Chondrocyte (in vitro differentiated cells): Measurements from ENCODE around the gene SEC14L3. TPM values are rescaled to one million over a fixed set of nuclear protein-coding genes. Genes with fewer than 3 reads are reported as not detected.

ENCODE experiments used
- DNase-seq: peaks from one replicate; pipeline ENCODE4 v3.0.0; 2021; ENCODE audit warnings: mixed read lengths, low spot score
- H3K27ac Mint-ChIP-seq: one replicate; pipeline ENCODE4 v1.8.0; 2021; ENCODE audit warnings: mild to moderate bottlenecking, moderate library complexity, mixed read lengths; ENCODE audit not compliant: unreplicated experiment
- H3K27me3 Mint-ChIP-seq: 2 replicates; pipeline ENCODE4 v1.8.0; 2021; ENCODE audit warnings: low read depth, mixed read lengths
- H3K36me3 Mint-ChIP-seq: 2 replicates; pipeline ENCODE4 v1.8.0; 2021; ENCODE audit warnings: low read depth, mixed read lengths
- H3K4me1 Mint-ChIP-seq: 2 replicates; pipeline ENCODE4 v1.8.0; 2021; ENCODE audit warnings: low read depth, mild to moderate bottlenecking, mixed read lengths
- H3K4me3 Mint-ChIP-seq: one replicate; pipeline ENCODE4 v1.8.0; 2021; ENCODE audit warnings: mild to moderate bottlenecking, moderate library complexity, mixed read lengths; ENCODE audit not compliant: unreplicated experiment
- H3K9me3 Mint-ChIP-seq: 2 replicates; pipeline ENCODE4 v1.8.0; 2021; ENCODE audit warnings: low read depth, mixed read lengths
- total RNA-seq: library from RNA; stranded (reverse); gene quantifications from 3 replicates; pipeline ENCODE4 v1.2.1, GENCODE V29; 2021
- TF ChIP-seq, protein P1 (sequence below): fragments of 200-600 bp; sonication (generic); IDR thresholded peaks from 2 replicates; pipeline ENCODE4 v1.5.0; 2021; ENCODE audit warnings: antibody characterized with exemption, mild to moderate bottlenecking, moderate library complexity

Gene SEC14L3
- total RNA-seq, 1 donor from 2014 or later, result not detected

DNA sequence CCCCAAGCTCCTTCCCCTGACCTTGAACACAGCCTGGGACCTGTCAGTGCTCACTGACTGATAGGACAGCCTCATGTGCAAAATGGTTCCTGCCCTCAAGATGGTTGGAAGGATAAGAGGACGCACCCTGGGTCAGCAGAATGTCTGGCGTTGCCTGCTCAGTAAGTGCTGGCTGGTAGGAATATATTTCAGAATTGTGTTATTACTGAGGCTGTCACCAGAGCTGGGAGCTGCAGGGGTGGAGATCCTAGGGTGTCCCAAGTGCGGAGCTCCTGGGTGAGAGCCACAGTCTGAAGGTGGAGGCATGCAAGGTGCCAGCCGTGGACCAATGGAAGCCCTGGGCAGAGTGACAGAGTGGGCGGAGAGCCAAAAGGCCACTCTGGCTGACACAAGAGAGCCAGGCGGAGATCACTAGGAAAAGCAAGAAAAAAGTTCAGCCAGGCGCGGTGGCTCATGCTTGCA, 34.7 kb upstream of the SEC14L3 start:
- H3K27me3 Mint-ChIP-seq, result peaks cover 3% of the 10 kb centered on the region
- H3K36me3 Mint-ChIP-seq, result no peaks in the 10 kb centered on the region
- H3K27ac Mint-ChIP-seq, result no peak overlapping the region
- no peaks in the 10 kb centered on the region for H3K9me3 Mint-ChIP-seq
- H3K4me3 Mint-ChIP-seq, result no peak overlapping the region
- no peaks in the 10 kb centered on the region for H3K4me1 Mint-ChIP-seq
- TF ChIP-seq, protein P1, sequence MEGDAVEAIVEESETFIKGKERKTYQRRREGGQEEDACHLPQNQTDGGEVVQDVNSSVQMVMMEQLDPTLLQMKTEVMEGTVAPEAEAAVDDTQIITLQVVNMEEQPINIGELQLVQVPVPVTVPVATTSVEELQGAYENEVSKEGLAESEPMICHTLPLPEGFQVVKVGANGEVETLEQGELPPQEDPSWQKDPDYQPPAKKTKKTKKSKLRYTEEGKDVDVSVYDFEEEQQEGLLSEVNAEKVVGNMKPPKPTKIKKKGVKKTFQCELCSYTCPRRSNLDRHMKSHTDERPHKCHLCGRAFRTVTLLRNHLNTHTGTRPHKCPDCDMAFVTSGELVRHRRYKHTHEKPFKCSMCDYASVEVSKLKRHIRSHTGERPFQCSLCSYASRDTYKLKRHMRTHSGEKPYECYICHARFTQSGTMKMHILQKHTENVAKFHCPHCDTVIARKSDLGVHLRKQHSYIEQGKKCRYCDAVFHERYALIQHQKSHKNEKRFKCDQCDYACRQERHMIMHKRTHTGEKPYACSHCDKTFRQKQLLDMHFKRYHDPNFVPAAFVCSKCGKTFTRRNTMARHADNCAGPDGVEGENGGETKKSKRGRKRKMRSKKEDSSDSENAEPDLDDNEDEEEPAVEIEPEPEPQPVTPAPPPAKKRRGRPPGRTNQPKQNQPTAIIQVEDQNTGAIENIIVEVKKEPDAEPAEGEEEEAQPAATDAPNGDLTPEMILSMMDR, result no peak
- no peak for DNase-seq

DNA sequence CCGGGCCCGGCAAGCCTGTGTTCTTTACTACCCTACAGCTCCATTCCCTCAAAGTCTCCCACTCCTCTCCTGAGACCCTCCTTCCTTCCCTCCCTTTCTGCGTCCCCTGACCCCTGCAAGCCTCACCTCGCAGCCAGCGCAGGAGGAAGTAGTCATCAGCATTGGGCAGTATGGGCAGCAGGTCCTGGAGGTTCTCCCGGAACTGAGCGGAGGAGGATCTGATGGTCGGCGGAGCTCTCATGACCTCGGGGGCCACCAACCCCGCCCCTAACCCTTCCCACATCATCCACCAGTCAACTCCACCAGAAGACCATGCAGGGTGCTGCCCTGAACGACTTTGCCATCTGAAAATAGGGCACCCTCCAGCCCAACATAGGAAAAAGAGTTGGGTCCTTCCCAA, 31.7 kb upstream of the SEC14L3 start:
- H3K4me3 Mint-ChIP-seq, result no peak overlapping the region
- H3K27ac Mint-ChIP-seq, result no peak overlapping the region
- TF ChIP-seq, protein P1, result no peak
- no peaks in the 10 kb centered on the region for H3K4me1 Mint-ChIP-seq
- H3K36me3 Mint-ChIP-seq, result no peaks in the 10 kb centered on the region
- H3K27me3 Mint-ChIP-seq, result peaks cover 9% of the 10 kb centered on the region
- H3K9me3 Mint-ChIP-seq, result no peaks in the 10 kb centered on the region
- DNase-seq, result no peak

DNA sequence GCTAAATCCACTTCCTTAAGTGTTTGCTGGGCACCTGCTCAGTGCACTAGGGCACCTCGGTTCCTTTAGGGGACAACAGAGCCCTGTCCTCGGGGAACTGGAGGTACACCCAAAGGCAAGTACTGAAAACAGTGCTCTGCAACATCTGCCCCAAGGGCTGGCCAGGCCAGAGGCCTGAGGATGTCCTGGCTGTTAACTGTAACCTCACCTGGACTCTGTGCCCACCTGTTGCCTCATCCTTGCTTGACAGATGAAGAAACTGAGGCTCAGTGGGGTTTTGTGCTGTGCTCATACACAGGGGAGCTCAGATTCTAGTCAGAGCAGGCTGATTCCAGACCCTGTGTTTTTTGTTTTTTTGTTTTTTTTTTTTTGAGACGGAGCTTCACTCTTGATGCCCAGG, 31.1 kb upstream of the SEC14L3 start:
- H3K9me3 Mint-ChIP-seq, result no peaks in the 10 kb centered on the region
- H3K27ac Mint-ChIP-seq, result no peak overlapping the region
- peaks cover 13% of the 10 kb centered on the region for H3K27me3 Mint-ChIP-seq
- DNase-seq, result no peak
- no peaks in the 10 kb centered on the region for H3K36me3 Mint-ChIP-seq
- no peaks in the 10 kb centered on the region for H3K4me1 Mint-ChIP-seq
- TF ChIP-seq, protein P1, result no peak
- no peak overlapping the region for H3K4me3 Mint-ChIP-seq

DNA sequence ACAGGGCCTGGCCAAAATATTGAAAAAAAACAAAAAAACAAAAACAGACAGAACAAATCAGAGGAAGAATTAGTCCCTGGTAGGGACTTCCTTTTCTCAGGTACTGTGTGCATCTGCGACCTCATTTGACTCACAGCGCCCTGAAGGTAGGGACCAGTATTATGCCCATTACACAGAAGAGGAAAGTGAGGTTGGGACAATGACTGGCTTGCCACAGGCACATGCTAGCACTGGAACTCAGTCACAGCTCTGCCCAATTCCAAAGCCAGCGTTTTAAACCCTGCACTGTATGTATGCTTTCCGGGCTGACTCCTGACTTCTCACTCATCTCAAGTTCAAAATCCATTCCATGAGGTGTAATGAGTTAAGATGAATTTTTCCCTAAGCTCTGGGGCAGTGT, 30.3 kb upstream of the SEC14L3 start:
- TF ChIP-seq, protein P1, result no peak
- Mint-ChIP-seq H3K9me3 (no peaks in the 10 kb centered on the region), H3K27ac (no peak overlapping the region), H3K4me1 (no peaks in the 10 kb centered on the region), H3K4me3 (no peak overlapping the region), H3K27me3 (peaks cover 17% of the 10 kb centered on the region), H3K36me3 (no peaks in the 10 kb centered on the region)
- no peak for DNase-seq

DNA sequence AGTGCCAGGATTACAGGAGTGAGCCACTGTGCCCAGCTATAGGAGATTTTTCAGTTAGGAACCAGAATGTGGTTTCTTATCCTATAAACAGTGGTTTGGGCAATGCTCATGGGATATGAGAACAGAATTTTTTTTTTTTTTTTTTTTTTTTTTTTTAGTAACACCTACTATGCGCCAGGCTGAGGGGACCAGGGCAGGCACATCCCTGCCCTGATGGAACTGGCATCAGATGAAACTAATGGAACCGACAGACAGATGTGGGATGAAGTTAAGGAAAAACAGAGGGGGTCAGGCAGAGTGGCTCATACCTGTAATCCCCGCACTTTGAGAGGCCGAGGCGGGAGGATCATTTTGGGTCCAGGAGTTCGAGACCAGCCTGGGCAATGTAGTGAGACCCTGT, 28.8 kb upstream of the SEC14L3 start:
- no peaks in the 10 kb centered on the region for H3K4me1 Mint-ChIP-seq
- peaks cover 21% of the 10 kb centered on the region for H3K27me3 Mint-ChIP-seq
- H3K4me3 Mint-ChIP-seq, result no peak overlapping the region
- TF ChIP-seq, protein P1, result no peak
- H3K27ac Mint-ChIP-seq, result no peak overlapping the region
- no peaks in the 10 kb centered on the region for H3K9me3 Mint-ChIP-seq
- no peaks in the 10 kb centered on the region for H3K36me3 Mint-ChIP-seq
- DNase-seq, result no peak
